Fibroblast of skin of right biceps (primary cell): Measurements from ENCODE around the gene UBE2A.
A peak's percentile ranks its signal among the peaks of the same experiment; 100 is the strongest.

Experiments
- DNase-seq: peaks from one replicate; pipeline ENCODE4 v3.0.0-alpha.2; 2013

Gene UBE2A

DNA sequence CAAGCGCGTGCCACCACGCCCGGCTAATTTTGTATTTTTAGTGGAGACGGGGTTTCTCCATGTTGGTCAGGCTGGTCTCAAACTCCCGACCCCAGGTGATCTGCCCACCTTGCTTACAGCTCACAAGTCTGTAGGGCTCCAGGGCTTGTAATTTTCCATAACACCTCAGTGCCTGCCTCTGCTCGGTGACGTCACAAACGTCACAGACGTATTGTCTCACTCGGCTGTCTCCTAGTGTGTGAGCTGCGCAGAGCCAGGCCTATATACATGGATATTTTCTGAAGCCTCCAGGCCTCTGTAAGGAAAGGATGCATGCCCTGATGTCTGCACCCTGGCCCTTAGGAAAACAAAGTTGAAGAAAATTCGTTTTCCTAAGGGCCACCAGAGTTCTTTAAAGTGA, 40.4 kb downstream of the UBE2A start:
- DNase-seq, result no peak

DNA sequence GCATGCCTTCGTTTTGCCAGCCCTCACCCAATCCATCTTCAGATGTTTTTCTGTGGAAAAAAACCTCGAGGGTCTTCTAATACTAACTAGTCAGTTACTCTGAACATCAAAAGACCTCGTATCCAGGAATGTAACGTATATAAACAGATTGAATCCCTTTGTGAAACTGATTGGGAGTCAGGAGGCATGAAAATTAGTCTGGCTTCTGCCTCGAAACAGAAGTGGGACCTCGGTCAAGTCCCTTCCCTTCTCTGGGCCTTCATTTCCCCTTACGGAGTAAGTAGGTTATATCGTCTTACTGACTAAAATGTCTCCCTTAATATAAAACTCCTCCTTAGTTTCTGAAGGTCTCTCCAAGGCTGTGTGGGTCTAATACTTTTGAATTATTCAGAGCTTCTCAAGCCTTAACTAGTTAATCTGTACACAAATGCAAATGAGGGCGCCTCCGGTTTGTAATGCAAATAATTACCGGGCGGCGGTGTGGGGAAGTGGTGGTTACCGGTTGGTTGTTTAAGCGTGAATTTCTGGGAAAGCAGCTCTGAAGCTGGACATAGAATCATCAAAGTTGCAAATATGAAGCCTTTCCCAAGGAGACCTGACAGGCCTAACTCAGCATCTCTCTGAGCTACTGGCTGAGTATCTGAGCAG, 43.3 kb downstream of the UBE2A start:
- DNase-seq, result no peak

DNA sequence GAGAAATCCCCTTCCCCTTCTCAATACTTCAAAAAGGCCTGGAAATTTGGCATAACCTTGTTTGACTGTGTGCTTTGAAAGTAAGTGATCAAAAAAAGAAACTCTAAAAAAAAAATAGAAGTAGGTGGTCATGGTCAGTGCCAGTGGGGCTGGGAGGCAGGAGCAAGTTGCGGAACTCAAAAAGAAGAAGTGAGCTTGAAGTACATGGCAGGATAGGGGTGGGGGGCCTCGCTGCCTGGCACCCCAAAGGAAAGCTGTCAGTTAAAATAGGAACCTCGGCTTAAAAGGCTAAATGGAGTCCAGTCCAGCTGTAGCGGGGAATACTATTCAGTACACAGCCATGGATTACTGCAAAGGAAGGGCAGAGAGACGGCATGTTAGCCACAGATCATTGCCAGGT, 44.1 kb downstream of the UBE2A start:
- no peak for DNase-seq

GRCh38 chrX:119622356-119623232, 48.2 kb downstream of the UBE2A start:
- DNase-seq, result peak; percentile 71

GRCh38 chrX:119624417-119624816, 50.1 kb downstream of the UBE2A start:
- DNase-seq, result no peak

DNA sequence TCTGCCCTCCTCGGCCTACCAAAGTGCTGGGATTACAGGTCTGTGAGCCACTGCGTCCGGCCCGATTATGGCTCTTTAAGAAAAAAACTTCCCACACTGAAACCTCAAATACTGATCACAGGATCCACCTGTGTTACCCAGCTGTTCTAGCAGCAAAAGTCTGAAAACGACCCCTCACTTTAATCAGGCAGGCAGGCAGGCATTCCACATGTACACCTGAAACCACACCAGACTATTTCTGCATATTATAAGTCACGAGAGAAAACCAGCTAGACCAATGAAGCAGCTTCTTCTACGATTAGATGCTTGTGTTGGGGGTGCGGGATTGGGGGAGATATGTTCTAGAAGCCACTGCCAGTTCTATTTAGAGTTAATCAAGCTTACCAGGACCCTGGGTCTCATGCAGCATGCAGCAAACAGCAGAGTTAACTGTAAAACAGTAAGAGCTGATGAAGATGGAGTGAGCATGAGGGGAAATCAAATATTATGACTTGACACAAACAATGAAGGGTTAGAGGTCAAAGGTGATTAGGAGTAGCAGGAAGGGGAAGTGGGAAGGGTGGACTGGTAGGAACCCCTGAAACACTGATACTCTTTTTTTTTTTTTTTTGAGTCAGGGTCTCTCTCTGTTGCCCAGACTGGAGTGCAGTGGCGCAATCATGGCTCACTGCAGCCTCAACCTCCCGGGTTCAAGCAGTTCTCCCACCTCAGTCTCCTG, 50.7 kb downstream of the UBE2A start:
- DNase-seq, result no peak

DNA sequence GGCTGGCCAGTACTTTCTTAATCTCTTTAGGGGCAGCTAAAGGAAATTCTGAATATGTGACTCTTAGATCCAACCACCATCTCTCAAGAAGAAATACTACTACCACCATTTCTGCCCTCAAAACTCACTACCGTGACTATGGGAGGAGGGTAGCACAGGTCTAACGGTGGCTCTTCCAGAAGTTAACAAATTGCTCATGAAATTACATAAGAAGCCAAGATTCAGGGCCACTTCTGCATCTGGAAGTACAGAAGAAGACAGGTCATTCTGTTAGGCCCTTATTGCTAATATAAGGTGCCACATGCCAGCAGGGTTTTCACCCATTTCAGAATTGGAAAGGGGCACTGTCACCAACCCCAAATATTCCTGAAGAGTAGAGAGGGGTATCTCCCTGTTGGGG, 51.5 kb downstream of the UBE2A start:
- no peak for DNase-seq
